ENCODE measurements around the gene TMEM164. TPM values are rescaled to one million over a fixed set of nuclear protein-coding genes. Genes with fewer than 3 reads are reported as not detected.

Gene TMEM164
- total RNA-seq, 1 donor from 2014 or later = 14.9 TPM

- Mint-ChIP-seq H3K27ac (no peak overlapping the region), H3K36me3 (ENCODE audit: low read depth) (peaks cover 10% of the 10 kb centered on the region), H3K4me1 (peaks cover 15% of the 10 kb centered on the region), H3K9me3 (no peaks in the 10 kb centered on the region), H3K4me3 (no peak overlapping the region), H3K27me3 (no peaks in the 10 kb centered on the region)
- no peak for DNase-seq
- intact Hi-C loops (cut with micrococcal nuclease) = no loop called here
Observed at GRCh38 chrX:110089656-110090403, 86.9 kb downstream of the TMEM164 start.

- no peak overlapping the region for H3K27ac Mint-ChIP-seq
- H3K27me3 Mint-ChIP-seq = no peaks in the 10 kb centered on the region
- intact Hi-C loops (cut with micrococcal nuclease) = no loop called here
- no peak for DNase-seq
- no peak overlapping the region for H3K4me3 Mint-ChIP-seq
- H3K4me1 Mint-ChIP-seq = no peaks in the 10 kb centered on the region
- H3K36me3 Mint-ChIP-seq (ENCODE audit: low read depth) = peaks cover 13% of the 10 kb centered on the region
- H3K9me3 Mint-ChIP-seq = no peaks in the 10 kb centered on the region
Observed at GRCh38 chrX:110097920-110098319, 95.0 kb downstream of the TMEM164 start.

- no peaks in the 10 kb centered on the region for H3K9me3 Mint-ChIP-seq
- no peak overlapping the region for H3K27ac Mint-ChIP-seq
- H3K4me3 Mint-ChIP-seq = no peak overlapping the region
- no peaks in the 10 kb centered on the region for H3K27me3 Mint-ChIP-seq
- H3K36me3 Mint-ChIP-seq (ENCODE audit: low read depth) = peaks cover 2% of the 10 kb centered on the region
- DNase-seq = no peak
- intact Hi-C loops (cut with micrococcal nuclease) = no loop called here
- H3K4me1 Mint-ChIP-seq = no peaks in the 10 kb centered on the region
Observed at GRCh38 chrX:110103344-110103743, 100.4 kb downstream of the TMEM164 start.

GRCh38 chrX:110104078-110104477, 101.2 kb downstream of the TMEM164 start:
- Mint-ChIP-seq H3K4me3 (no peak overlapping the region), H3K27me3 (no peaks in the 10 kb centered on the region), H3K27ac (no peak overlapping the region), H3K36me3 (ENCODE audit: low read depth) (peaks cover 2% of the 10 kb centered on the region), H3K9me3 (no peaks in the 10 kb centered on the region), H3K4me1 (no peaks in the 10 kb centered on the region)
- no peak for DNase-seq
- intact Hi-C loops (cut with micrococcal nuclease) = no loop called here

- peaks cover 2% of the 10 kb centered on the region for H3K36me3 Mint-ChIP-seq (ENCODE audit: low read depth)
- H3K4me3 Mint-ChIP-seq = no peak overlapping the region
- no peak overlapping the region for H3K27ac Mint-ChIP-seq
- no peaks in the 10 kb centered on the region for H3K4me1 Mint-ChIP-seq
- DNase-seq = no peak
- no peaks in the 10 kb centered on the region for H3K9me3 Mint-ChIP-seq
- no peaks in the 10 kb centered on the region for H3K27me3 Mint-ChIP-seq
- intact Hi-C loops (cut with micrococcal nuclease) = no loop called here
Observed at GRCh38 chrX:110108381-110108821, 105.5 kb downstream of the TMEM164 start.

GRCh38 chrX:110114260-110114776, 111.4 kb downstream of the TMEM164 start:
- no peak overlapping the region for H3K4me3 Mint-ChIP-seq
- peaks cover 2% of the 10 kb centered on the region for H3K36me3 Mint-ChIP-seq (ENCODE audit: low read depth)
- no peaks in the 10 kb centered on the region for H3K4me1 Mint-ChIP-seq
- H3K9me3 Mint-ChIP-seq = no peaks in the 10 kb centered on the region
- no peaks in the 10 kb centered on the region for H3K27me3 Mint-ChIP-seq
- intact Hi-C loops (cut with micrococcal nuclease) = no loop called here
- H3K27ac Mint-ChIP-seq = no peak overlapping the region
- DNase-seq = no peak

- intact Hi-C loops (cut with micrococcal nuclease) = no loop called here
- Mint-ChIP-seq H3K4me3 (no peak overlapping the region), H3K27me3 (no peaks in the 10 kb centered on the region), H3K4me1 (no peaks in the 10 kb centered on the region), H3K36me3 (ENCODE audit: low read depth) (peaks cover 2% of the 10 kb centered on the region), H3K27ac (no peak overlapping the region), H3K9me3 (no peaks in the 10 kb centered on the region)
- DNase-seq = no peak
Observed at GRCh38 chrX:110116066-110116980, 113.4 kb downstream of the TMEM164 start.

GRCh38 chrX:110118530-110118929, 115.6 kb downstream of the TMEM164 start:
- Mint-ChIP-seq H3K4me3 (no peak overlapping the region), H3K27me3 (no peaks in the 10 kb centered on the region), H3K27ac (no peak overlapping the region), H3K36me3 (ENCODE audit: low read depth) (no peaks in the 10 kb centered on the region), H3K9me3 (no peaks in the 10 kb centered on the region), H3K4me1 (no peaks in the 10 kb centered on the region)
- no peak for DNase-seq
- intact Hi-C loops (cut with micrococcal nuclease) = no loop called here

- Mint-ChIP-seq H3K36me3 (ENCODE audit: low read depth) (no peaks in the 10 kb centered on the region), H3K27me3 (no peaks in the 10 kb centered on the region), H3K4me1 (no peaks in the 10 kb centered on the region), H3K4me3 (no peak overlapping the region), H3K27ac (no peak overlapping the region), H3K9me3 (no peaks in the 10 kb centered on the region)
- intact Hi-C loops (cut with micrococcal nuclease) = no loop called here
- DNase-seq = no peak
Observed at GRCh38 chrX:110119480-110119879, 116.6 kb downstream of the TMEM164 start.

GRCh38 chrX:110120025-110120424, 117.1 kb downstream of the TMEM164 start:
- Mint-ChIP-seq H3K27me3 (no peaks in the 10 kb centered on the region), H3K4me1 (no peaks in the 10 kb centered on the region), H3K27ac (no peak overlapping the region), H3K36me3 (ENCODE audit: low read depth) (no peaks in the 10 kb centered on the region), H3K4me3 (no peak overlapping the region), H3K9me3 (no peaks in the 10 kb centered on the region)
- no peak for DNase-seq
- intact Hi-C loops (cut with micrococcal nuclease) = no loop called here

- no peak for DNase-seq
- no peaks in the 10 kb centered on the region for H3K9me3 Mint-ChIP-seq
- no peaks in the 10 kb centered on the region for H3K27me3 Mint-ChIP-seq
- no peak overlapping the region for H3K4me3 Mint-ChIP-seq
- H3K27ac Mint-ChIP-seq = no peak overlapping the region
- H3K36me3 Mint-ChIP-seq (ENCODE audit: low read depth) = no peaks in the 10 kb centered on the region
- H3K4me1 Mint-ChIP-seq = no peaks in the 10 kb centered on the region
- intact Hi-C loops (cut with micrococcal nuclease) = no loop called here
Observed at GRCh38 chrX:110123331-110123782, 120.4 kb downstream of the TMEM164 start.

GRCh38 chrX:110125446-110126162, 122.7 kb downstream of the TMEM164 start:
- H3K9me3 Mint-ChIP-seq = no peaks in the 10 kb centered on the region
- no peaks in the 10 kb centered on the region for H3K27me3 Mint-ChIP-seq
- no peak overlapping the region for H3K4me3 Mint-ChIP-seq
- H3K36me3 Mint-ChIP-seq (ENCODE audit: low read depth) = no peaks in the 10 kb centered on the region
- H3K4me1 Mint-ChIP-seq = no peaks in the 10 kb centered on the region
- H3K27ac Mint-ChIP-seq = no peak overlapping the region
- intact Hi-C loops (cut with micrococcal nuclease) = no loop called here
- no peak for DNase-seq

- intact Hi-C loops (cut with micrococcal nuclease) = no loop called here
- DNase-seq = no peak
- peaks cover 12% of the 10 kb centered on the region for H3K4me1 Mint-ChIP-seq
- no peak overlapping the region for H3K27ac Mint-ChIP-seq
- peaks cover 10% of the 10 kb centered on the region for H3K36me3 Mint-ChIP-seq (ENCODE audit: low read depth)
- H3K27me3 Mint-ChIP-seq = no peaks in the 10 kb centered on the region
- H3K9me3 Mint-ChIP-seq = no peaks in the 10 kb centered on the region
- no peak overlapping the region for H3K4me3 Mint-ChIP-seq
Observed at GRCh38 chrX:110131031-110131430, 128.1 kb downstream of the TMEM164 start.

Measured in activated CD4-positive, alpha-beta T cell treated with anti-CD3 and anti-CD28 coated beads, Interleukin-2, amount 10 ng/mL, durations not matched to agents 24 days and 14 days (primary cell).